Measurements from ENCODE around the gene DUSP8. TPM values are rescaled to one million over a fixed set of nuclear protein-coding genes. Genes with fewer than 3 reads are reported as not detected.
"Not testable (repeated sequence)": the region's sequence is repeated elsewhere in the genome, so short reads cannot be mapped to it uniquely, and the experiment has no call there.

Gene DUSP8
- total RNA-seq, 1 experiment from 2014 or later, result 3.5 TPM

- not testable (repeated sequence) for DNase-seq (ENCODE audit: low read depth)
These were observed 17.3 kb upstream of the DUSP8 start for GRCh38 chr11:1589191-1589963.

DNA sequence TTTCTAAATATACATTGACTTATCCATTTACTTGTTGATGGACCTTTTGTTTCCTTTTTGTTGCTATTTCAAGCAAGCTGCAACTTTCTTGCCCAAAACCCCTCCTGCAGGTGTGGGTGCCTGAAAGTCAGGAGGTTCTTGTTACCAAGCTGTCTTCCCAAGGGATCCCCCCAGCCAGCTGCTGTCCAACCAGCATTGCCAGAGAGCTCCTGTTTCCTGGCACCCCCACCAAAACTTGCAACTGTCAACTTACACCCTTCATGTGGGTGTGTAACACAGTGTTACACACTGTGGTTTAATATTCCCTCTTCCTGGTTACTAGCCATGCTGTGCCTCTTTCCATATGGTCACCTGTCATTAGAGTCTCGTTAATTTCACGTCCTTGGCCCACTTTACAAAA lies 14.6 kb upstream of the DUSP8 start:
- no peak for DNase-seq (ENCODE audit: low read depth)

DNA sequence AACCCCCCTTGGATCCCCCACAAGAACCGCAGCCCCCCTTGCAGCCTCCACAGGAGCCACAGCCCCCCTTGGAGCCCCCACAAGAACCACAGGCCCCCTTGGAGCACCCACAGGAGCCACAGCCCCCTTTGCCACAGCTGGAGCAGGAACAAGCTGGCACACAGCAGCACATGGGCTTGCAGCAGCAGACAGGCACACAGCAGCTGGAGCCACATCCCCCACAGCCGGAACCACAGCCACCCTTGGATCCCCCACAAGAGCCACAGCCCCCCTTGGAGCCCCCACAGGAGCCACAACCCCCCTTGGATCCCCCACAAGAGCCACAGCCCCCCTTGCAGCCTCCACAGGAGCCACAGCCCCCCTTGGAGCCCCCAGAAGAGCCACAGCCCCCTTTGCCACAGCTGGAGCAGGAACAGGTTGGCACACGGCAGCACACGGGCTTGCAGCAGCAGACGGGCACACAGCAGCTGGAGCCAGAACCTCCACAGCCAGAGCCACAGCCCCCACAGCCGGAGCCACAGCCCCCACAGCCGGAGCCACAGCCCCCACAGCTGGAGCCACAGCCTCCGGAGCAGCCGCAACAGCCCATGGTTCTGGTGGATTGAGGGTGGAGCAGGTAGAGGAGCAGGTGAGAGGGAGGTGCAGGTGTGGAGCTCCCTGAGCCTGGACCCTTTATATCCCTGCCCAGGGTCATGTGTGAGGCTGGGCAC lies 12.7 kb upstream of the DUSP8 start, which contains the start of gene KRTAP5-1:
Gene KRTAP5-1, minus strand, starts transcription at position 623 of the 710 bp plus-strand sequence. Its CDS starts 34 bp downstream, at position 589.
- DNase-seq (ENCODE audit: low read depth), result not testable (repeated sequence)

DNA sequence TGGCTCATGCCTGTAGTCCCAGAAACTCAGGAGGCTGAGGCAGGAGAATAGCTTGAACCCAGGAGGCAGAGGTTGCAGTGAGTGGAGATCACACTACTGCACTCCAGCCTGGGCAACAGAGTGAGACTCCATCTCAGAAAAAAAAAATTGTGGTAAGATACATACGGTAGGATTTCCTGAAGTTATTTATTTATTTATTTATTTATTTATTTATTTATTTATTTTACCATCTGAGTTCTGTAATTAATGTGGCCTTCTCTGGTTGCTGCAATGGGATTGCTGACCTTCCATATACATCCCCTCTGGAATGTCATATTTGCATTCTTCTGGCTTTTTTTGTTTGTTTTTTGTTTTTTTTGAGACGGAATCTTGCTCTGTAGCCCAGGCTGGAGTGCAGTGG lies 10.8 kb upstream of the DUSP8 start:
- DNase-seq (ENCODE audit: low read depth), result not testable (repeated sequence)

- DNase-seq (ENCODE audit: low read depth), result no peak
These were observed 9.9 kb upstream of the DUSP8 start for GRCh38 chr11:1581976-1582375.

- DNase-seq (ENCODE audit: low read depth), result no peak
These were observed 4.8 kb upstream of the DUSP8 start for GRCh38 chr11:1576825-1577224.

GRCh38 chr11:1575756-1576155 lies 3.7 kb upstream of the DUSP8 start:
- not testable (repeated sequence) for DNase-seq (ENCODE audit: low read depth)

DNA sequence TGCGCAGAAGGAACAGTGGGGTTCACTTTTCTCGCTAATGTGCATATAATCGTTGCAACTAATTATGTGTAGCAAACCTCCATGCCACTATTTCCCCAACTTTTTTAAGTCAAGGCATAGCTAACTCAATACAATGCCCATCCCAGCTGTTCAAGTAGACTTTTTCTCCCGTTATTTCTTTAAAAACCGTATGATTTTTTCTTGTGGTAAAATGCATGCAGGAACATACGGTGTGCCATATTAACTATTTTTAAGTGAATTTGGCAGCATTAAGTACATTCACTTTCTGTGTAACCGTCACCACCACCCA lies 2.8 kb upstream of the DUSP8 start:
- DNase-seq (ENCODE audit: low read depth), result no peak

- DNase-seq (ENCODE audit: low read depth), result peak; percentile 32
These were observed 2.3 kb upstream of the DUSP8 start for GRCh38 chr11:1574238-1574932.

DNA sequence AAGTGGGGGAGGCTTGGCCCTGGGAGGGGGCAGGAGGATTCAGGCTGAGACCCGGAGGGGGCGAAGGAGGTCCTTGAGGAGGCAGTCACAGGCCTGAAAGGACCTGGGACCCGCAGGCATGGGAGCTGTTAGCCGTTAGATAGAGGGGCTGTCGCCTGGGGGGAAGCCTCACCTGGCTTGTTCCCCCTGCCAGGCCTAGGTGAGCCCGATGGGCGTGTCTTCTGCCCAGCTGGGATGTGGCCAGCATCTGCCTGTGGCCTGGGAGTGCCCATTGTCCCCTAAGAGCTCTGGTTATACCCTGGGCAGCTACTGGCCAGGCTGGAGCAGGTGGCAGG lies 1.8 kb upstream of the DUSP8 start:
- DNase-seq (ENCODE audit: low read depth), result peak; percentile 56

- peak; percentile 22 for DNase-seq (ENCODE audit: low read depth)
These were observed 1.2 kb upstream of the DUSP8 start for GRCh38 chr11:1573077-1573902.

DNA sequence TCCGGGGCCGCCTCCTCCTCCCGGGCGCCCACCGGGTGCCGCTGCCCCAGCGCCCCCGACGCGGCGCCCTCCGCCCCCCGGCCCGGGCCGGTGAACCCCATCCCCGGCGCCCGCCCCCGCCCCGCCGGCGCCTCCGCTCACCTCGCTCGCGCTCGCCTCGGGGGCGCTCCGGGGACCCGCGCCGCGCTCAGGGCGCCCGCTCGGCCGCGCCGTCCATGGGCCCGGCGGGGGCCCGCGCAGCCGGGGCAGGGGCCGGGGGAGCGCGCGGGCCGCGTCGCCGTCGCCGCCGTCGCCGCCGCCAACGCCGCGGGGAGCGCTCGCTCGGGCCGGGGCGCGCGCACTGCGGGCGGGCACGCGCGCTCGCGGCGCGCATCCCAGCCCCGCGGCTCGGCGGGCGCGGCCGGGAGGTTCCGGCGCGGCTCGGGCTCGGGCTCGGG lies 293 bp downstream of the DUSP8 start:
- DNase-seq (ENCODE audit: low read depth), result no peak

- DNase-seq (ENCODE audit: low read depth), result no peak
These were observed 943 bp downstream of the DUSP8 start for GRCh38 chr11:1570896-1571759.

DNA sequence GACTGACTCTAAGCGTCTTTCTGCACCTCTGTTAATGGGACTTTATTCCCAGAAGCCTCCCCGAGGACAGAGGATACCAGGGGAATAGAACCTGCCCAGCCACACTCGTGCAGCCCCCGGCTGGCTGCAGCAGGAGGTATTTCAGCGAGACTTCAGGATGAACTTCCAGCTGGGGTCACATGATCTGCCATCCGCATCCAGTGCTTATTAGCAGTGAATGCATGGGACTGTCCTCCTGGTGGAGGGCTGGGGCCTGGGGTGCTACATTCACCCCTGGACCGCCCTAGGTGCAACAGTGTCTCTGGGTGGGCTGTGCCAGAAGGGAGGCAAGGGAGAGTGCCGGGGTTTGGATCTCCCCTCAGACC lies 1.6 kb downstream of the DUSP8 start:
- DNase-seq (ENCODE audit: low read depth), result no peak

GRCh38 chr11:1570001-1570453 lies 2.0 kb downstream of the DUSP8 start:
- DNase-seq (ENCODE audit: low read depth), result no peak

GRCh38 chr11:1569251-1569780 lies 2.8 kb downstream of the DUSP8 start:
- no peak for DNase-seq (ENCODE audit: low read depth)

DNA sequence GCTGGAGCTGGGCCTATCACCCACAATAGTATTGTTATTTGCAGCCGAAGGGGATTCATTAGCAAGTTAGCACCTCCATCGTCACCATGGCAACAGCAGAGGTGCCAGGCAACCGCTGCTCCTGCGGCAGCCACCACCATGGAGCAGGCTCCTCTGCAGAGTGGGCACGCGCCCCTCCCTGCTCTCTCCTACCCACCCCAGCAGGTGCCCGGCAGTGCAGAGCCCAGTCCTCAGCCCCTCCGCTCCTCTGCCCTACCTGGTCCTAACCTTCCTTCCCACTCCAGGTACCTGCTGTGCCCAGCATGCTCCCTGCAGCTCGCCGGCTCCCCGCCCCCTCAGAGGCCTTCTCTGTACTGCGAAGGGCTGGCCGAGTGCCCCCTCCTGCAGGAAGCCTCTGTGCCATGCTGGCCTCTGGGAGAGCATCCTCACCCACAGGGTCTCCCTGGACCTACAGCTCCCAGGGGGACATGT lies 3.6 kb downstream of the DUSP8 start:
- no peak for DNase-seq (ENCODE audit: low read depth)

GRCh38 chr11:1567721-1568100 lies 4.4 kb downstream of the DUSP8 start:
- DNase-seq (ENCODE audit: low read depth), result no peak

DNA sequence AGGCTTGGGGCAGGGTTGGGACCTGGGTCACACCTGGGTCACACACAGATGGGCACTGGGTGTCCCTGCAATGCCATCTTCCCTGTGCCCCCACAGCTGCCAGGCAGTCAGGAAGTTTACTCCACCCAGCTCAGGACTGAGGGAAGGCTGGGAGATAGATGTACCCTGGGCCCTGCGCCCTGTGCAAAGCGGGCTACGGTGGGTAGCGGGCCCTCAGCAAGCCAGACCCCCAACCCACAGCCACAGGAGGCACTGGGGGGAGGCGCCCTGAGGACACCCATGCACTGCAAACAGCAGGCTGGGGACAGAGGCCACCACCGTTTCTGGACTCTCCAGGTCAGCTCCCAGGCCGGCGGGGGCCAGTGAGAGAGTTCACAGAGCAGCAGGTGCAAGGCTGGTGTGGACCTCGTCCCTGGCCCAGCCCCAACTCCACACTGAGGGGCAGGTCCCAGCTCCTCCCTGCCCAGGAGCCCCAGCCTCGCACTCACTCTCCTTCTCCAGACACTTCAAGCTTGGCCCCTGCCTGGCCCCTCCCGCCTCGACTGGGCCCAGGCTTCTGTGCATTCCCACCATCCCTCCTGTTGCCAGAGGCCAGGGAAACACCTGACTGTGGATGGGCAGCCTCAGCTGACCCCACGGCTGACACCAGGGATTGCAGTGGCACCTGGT lies 4.9 kb downstream of the DUSP8 start:
- no peak for DNase-seq (ENCODE audit: low read depth)

Data from M059J (cell line).